Activated naive CD4-positive, alpha-beta T cell treated with anti-CD3 and anti-CD28 coated beads, Interleukin-2, amount 50 U/mL, for 72 hours (primary cell): ENCODE measurements around the gene CFAP52. TPM values are rescaled to one million over a fixed set of nuclear protein-coding genes. Genes with fewer than 3 reads are reported as not detected.
"Not testable (repeated sequence)": the region's sequence is repeated elsewhere in the genome, so short reads cannot be mapped to it uniquely, and the experiment has no call there.

Experiments used
- ATAC-seq, 2 donors: fragments of 150-1000 bp; cut with Tn5 transposase; 2 replicates each; pipeline ENCODE4 v1.10.0; 2021; ENCODE audit warnings: mild to moderate bottlenecking in 2 of 2, moderate library complexity in 2 of 2
- DNase-seq, 2 donors: peaks; one replicate each; pipeline ENCODE4 v3.0.0; 2021 to 2022; ENCODE audit warnings: low spot score in 2 of 2
- H3K27ac Mint-ChIP-seq, 2 donors: one replicate each; pipeline ENCODE4 v1.8.0; 2022; ENCODE audit warnings: mild to moderate bottlenecking in 2 of 2, mixed read lengths in 2 of 2
- H3K36me3 Mint-ChIP-seq, 2 donors: one replicate each; pipeline ENCODE4 v1.8.0; 2022; ENCODE audit warnings: mixed read lengths in 2 of 2
- H3K9me3 Mint-ChIP-seq, 2 donors: one replicate each; pipeline ENCODE4 v1.8.0; 2022; ENCODE audit warnings: mixed read lengths in 2 of 2
- total RNA-seq, 2 donors: library from RNA; stranded (reverse); gene quantifications; one replicate each; pipeline ENCODE4 v1.2.3, GENCODE V29; 2022

Gene CFAP52
- not detected for total RNA-seq

DNA sequence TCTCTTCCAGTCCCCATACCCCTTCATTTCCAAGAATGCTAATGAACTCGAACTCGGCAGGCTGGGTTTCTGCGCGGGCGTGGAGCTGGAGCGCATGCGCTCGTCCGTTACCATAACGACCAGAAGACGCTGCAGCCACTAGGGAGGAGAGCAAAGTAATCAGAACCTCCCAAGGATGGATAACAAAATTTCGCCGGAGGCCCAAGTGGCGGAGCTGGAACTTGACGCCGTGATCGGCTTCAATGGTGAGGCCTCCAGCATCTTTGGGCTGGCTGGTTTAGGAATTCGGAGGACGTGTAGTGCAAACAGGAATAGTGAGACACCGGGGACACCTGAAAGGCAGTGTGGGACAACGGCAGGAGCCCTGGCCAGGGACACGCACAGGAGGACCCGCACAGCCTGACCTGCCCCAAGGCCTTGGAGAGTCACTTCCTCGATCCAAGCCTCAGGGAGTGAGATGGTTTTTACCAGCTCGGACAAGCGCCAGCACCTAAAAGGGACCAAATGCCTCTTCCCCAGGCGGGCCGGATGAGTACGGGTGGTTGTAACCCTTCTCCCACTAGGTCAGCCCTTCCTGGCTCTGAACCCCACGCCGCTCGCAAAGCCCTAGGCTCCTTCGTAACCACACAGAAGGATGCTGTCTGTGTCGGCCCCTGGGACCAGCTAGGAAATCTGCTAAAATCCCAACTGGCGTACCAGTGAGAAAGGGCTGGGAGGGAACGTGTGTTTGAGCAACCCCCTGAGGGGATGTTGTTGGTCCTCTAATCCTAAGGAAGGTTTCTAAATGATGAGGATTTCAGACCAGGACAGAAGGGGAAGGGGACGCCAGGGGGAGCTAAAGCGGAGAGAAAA lies at the start of gene CFAP52:
Gene CFAP52, plus strand, starts transcription at position 122 of the 852 bp plus-strand sequence. Its CDS starts 54 bp downstream, at position 176.
- H3K36me3 Mint-ChIP-seq, result peaks cover 0 to 6% of the 10 kb centered on the region in 2 donors
- DNase-seq, result peak; percentile 69 to 78
- no peaks in the 10 kb centered on the region for H3K9me3 Mint-ChIP-seq
- H3K27ac Mint-ChIP-seq, result peak within 1 kb of the TSS; percentile 89 to 95
- ATAC-seq, result peak; percentile 67 to 79

DNA sequence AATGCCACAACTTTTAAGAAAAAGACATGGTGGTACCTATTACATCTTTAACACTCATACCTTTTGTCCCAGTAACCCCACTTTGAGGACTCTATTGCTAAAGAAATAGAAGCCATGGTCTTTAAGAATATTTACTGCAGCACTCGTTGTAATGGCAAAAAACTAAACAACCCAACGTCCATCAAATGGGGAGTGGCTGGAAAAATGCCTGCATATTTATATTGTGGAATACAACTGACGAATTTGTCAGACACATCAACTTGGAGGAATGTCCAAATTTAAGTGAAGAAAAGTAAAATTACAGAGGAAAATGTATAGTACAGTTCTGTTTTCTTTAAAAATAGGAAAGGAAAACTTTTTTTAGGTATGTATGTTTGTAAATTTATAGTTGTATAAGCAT lies 48.7 kb upstream of the CFAP52 start:
- ATAC-seq (no peak), DNase-seq (no peak)
- H3K27ac Mint-ChIP-seq, result no peak overlapping the region
- no peaks in the 10 kb centered on the region for H3K36me3 Mint-ChIP-seq
- no peaks in the 10 kb centered on the region for H3K9me3 Mint-ChIP-seq

- no peaks in the 10 kb centered on the region for H3K9me3 Mint-ChIP-seq
- ATAC-seq (peak; percentile 96 to 97), DNase-seq (peak in 1 of 2 donors; percentile 10)
- H3K27ac Mint-ChIP-seq, result no peak overlapping the region
- H3K36me3 Mint-ChIP-seq, result no peaks in the 10 kb centered on the region
Observed at GRCh38 chr17:9529033-9529700, 47.3 kb upstream of the CFAP52 start.

DNA sequence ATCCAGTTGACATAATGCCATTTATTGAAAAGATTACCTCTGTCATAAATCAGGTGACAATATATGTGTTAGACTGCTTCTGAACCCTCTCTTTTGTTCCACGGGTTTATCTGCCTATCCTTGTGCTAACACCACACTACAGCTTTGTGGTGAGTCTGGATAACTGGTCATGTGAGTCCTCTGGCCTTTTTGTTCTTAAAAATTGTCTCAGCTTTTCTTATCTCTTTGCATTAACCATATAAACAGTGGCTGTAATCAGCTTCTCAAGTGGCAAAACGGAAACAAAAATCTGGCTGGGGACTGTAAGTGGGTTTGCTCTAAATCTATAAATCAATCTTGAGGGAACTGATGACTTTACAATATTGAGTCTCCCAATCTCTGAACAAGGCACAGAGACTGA lies 45.4 kb upstream of the CFAP52 start:
- DNase-seq (no peak), ATAC-seq (no peak)
- Mint-ChIP-seq H3K36me3 (no peaks in the 10 kb centered on the region), H3K9me3 (no peaks in the 10 kb centered on the region), H3K27ac (no peak overlapping the region)

- Mint-ChIP-seq H3K9me3 (no peaks in the 10 kb centered on the region), H3K36me3 (no peaks in the 10 kb centered on the region), H3K27ac (no peak overlapping the region)
- DNase-seq, result no peak
- ATAC-seq, result no peak
Observed at GRCh38 chr17:9532715-9533114, 43.7 kb upstream of the CFAP52 start.

DNA sequence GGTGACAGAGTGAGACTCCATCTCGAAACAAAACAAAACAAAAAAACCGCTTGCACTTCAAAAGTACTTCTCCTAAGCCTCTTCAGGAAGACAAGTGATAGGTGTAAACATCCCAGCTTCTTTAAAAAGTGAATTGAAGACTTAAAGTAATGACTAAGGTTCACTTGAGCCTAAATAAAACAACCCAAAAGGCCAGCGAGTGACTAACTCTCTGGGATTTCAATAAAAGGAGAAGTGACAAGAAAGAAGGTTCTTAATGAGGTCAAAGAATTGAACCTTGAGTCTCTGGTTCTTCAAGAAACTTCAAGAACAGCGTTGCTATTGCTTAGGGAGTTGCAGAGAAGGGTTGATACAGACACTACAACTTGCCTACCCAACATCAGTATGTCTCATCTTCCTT lies 43.0 kb upstream of the CFAP52 start:
- ATAC-seq, result no peak
- Mint-ChIP-seq H3K27ac (no peak overlapping the region), H3K9me3 (no peaks in the 10 kb centered on the region), H3K36me3 (no peaks in the 10 kb centered on the region)
- DNase-seq, result no peak

DNA sequence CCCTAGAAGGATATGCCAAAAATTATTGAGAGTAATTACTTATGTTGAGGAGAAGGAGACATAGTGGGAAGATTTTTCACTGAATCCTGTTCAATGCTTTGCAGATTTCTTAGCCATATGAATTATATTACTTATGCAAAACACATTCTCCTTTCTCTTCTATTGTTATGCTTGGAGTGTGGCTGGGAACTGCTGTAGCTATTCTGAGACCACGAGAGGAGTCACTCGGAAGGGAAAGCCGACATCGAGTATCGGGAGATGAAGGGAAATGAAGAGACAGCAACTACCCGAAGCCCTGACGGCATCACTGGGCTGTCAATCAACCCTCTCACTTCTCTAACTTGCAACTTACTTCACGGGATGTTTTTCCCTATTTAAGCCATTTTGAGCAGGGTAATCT lies 40.4 kb upstream of the CFAP52 start:
- H3K27ac Mint-ChIP-seq, result no peak overlapping the region
- peaks cover 0 to 12% of the 10 kb centered on the region in 2 donors for H3K36me3 Mint-ChIP-seq
- ATAC-seq (no peak), DNase-seq (no peak)
- H3K9me3 Mint-ChIP-seq, result no peaks in the 10 kb centered on the region

DNA sequence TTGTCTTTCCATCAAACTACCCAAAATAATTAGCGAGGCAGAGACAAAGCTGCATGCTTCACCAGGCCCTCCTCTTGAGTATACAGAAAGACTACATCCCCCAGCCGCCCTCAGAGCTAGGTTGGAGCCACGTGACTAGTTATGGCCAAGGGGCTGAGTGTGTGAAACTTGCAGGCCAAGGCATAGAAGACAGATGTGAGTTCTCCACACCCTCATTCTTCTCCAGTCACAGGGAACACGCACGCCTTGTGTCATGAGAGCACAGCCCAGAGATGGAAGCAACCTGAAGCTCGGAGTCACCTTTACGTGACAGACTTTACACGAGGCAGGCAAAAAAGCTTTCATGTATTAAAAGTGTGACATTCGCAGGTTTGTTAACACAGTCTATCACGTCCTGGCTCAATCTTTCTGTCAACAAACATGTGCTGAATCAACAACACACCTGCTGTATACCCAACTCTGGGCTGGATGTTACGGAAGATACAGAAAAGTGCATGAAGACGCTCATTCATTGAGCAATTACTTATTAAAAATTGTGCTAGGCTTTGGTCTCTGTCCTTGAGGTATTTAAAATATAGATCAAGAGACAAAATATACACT lies 39.2 kb upstream of the CFAP52 start:
- DNase-seq (no peak), ATAC-seq (no peak)
- peak overlapping the region in 1 of 2 donors; percentile 10 for H3K27ac Mint-ChIP-seq
- H3K9me3 Mint-ChIP-seq, result no peaks in the 10 kb centered on the region
- peaks cover 0 to 13% of the 10 kb centered on the region in 2 donors for H3K36me3 Mint-ChIP-seq

GRCh38 chr17:9538626-9539025 lies 37.8 kb upstream of the CFAP52 start:
- Mint-ChIP-seq H3K9me3 (no peaks in the 10 kb centered on the region), H3K36me3 (peaks cover 0 to 13% of the 10 kb centered on the region in 2 donors), H3K27ac (no peak overlapping the region)
- DNase-seq (no peak), ATAC-seq (no peak)

GRCh38 chr17:9541718-9542117 lies 34.7 kb upstream of the CFAP52 start:
- Mint-ChIP-seq H3K36me3 (peaks cover 0 to 13% of the 10 kb centered on the region in 2 donors), H3K27ac (no peak overlapping the region), H3K9me3 (no peaks in the 10 kb centered on the region)
- DNase-seq, result no peak
- ATAC-seq, result no peak

GRCh38 chr17:9544221-9544620 lies 32.2 kb upstream of the CFAP52 start:
- H3K9me3 Mint-ChIP-seq, result no peaks in the 10 kb centered on the region
- DNase-seq (no peak), ATAC-seq (no peak)
- no peak overlapping the region for H3K27ac Mint-ChIP-seq
- H3K36me3 Mint-ChIP-seq, result peaks cover 0 to 8% of the 10 kb centered on the region in 2 donors

- DNase-seq, result no peak
- H3K9me3 Mint-ChIP-seq, result no peaks in the 10 kb centered on the region
- peak overlapping the region; percentile 23 to 84 for H3K27ac Mint-ChIP-seq
- H3K36me3 Mint-ChIP-seq, result no peaks in the 10 kb centered on the region
- peak in 1 of 2 donors; percentile 89 for ATAC-seq
Observed at GRCh38 chr17:9549215-9549614, 27.2 kb upstream of the CFAP52 start.

DNA sequence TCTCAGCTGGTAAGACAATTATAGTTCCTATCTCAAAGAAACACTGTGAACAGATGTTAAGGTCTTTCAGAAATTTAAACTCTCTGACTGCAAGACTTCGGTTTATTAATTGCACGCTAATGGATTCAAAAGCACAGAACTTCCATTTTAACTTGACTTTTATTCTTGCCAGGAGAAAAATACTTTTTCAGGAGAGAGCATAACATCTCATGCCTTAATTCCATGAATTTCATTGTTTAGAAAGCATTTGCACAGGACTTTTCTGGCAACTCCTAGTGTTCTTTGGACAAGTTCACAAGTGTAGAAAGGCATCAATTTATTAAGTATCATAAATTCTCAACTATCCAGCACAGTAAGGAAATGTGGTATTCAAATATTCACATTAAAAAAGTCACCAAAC lies 23.3 kb upstream of the CFAP52 start:
- H3K9me3 Mint-ChIP-seq, result no peaks in the 10 kb centered on the region
- ATAC-seq (no peak), DNase-seq (no peak)
- H3K36me3 Mint-ChIP-seq, result no peaks in the 10 kb centered on the region
- H3K27ac Mint-ChIP-seq, result no peak overlapping the region

GRCh38 chr17:9553596-9553995 lies 22.8 kb upstream of the CFAP52 start:
- no peak overlapping the region for H3K27ac Mint-ChIP-seq
- no peaks in the 10 kb centered on the region for H3K36me3 Mint-ChIP-seq
- DNase-seq (no peak), ATAC-seq (no peak)
- H3K9me3 Mint-ChIP-seq, result no peaks in the 10 kb centered on the region

GRCh38 chr17:9554715-9555114 lies 21.7 kb upstream of the CFAP52 start:
- ATAC-seq (peak in 1 of 2 donors; percentile 26), DNase-seq (peak in 1 of 2 donors; percentile 51)
- H3K36me3 Mint-ChIP-seq, H3K27ac Mint-ChIP-seq, H3K9me3 Mint-ChIP-seq: not testable (repeated sequence)

DNA sequence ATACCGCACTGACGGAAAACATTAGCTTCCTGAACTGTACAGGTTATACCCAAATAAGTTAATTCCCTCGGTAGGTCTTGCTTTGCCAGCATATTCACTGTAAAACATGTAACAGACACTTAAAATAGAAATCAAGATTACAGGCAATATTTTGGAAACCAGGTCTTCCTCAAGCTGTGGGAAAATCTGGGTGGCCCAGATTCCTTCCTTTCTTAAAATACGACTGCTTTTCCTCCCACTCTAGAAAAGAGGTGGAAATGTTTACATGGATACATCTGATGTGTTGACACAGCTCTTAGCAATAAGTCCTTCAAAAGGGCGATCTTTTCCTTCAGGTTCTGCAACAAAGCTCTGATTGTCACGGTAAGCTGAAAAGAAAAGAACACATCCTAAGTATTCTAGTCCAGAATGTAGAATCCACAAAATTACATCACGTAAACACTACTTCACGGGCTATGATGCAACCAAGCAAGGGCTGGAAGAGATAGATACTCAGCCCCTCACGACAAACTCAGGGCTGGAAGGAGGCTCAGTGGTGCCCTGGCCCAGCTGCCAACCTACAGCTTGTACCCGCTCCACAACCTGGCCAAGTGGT lies 19.2 kb upstream of the CFAP52 start:
- H3K36me3 Mint-ChIP-seq, result no peaks in the 10 kb centered on the region
- no peak for DNase-seq
- ATAC-seq, result no peak
- H3K9me3 Mint-ChIP-seq, result no peaks in the 10 kb centered on the region
- no peak overlapping the region for H3K27ac Mint-ChIP-seq

GRCh38 chr17:9557857-9558256 lies 18.6 kb upstream of the CFAP52 start:
- DNase-seq (no peak), ATAC-seq (no peak)
- H3K27ac Mint-ChIP-seq, result peak overlapping the region in 1 of 2 donors; percentile 40
- no peaks in the 10 kb centered on the region for H3K36me3 Mint-ChIP-seq
- no peaks in the 10 kb centered on the region for H3K9me3 Mint-ChIP-seq
